Heart left ventricle (tissue), 13 donors: ENCODE data around the gene TIMM29.

Experiments
- CTCF ChIP-seq, 12 donors: fragments of 200-600 bp; sonication (generic) in 4 of 12; IDR thresholded peaks; one replicate each; pipeline versions ENCODE4 v1.5.0 to v1.8.0; 2018 to 2022; ENCODE audit warnings: antibody characterized with exemption in 12 of 12, mild to moderate bottlenecking in 5 of 12
- POLR2A ChIP-seq, 2 donors: fragments of 450-650 bp; IDR thresholded peaks; one replicate each; pipeline ENCODE4 v1.6.1; 2017; ENCODE audit warnings: antibody characterized with exemption in 2 of 2, mild to moderate bottlenecking in 2 of 2, moderate library complexity in 2 of 2
- donor health status: ischemic (EF 13 %, LVEDD 7.1; RV severe dilation, severe dysfunction).
- donor health status: DM: no; HTN: yes; CAD: no.
- donor health status: DM: no; HTN: no; CAD: no.
- donor health status: ischemic (EF 25% LVEDD 6.9; RV normal size, moderate dysfunction).
- donor health status: ischemic (EF 25% LVEDD 5.7; RV mildly dilated, moderate dysfunction).
- donor health status: ischemic (EF 35%, LVEDD 5.7; RV mildly dilated, moderate dysfunction).
- donor health status: nonischemic (EF 11% LVEDD 7.7; RV severe dilation, severe dysfunction).
- donor health status: DM: yes; HTN: yes; CAD: no.
- donor health status: PGD.
- donor health status: ischemic (EF 29% LVEDD 5.4; RV normal size, mild dysfunction).
- donor health status: nonischemic (EF 23%, LVEDD 6.1; RV moderate dilation, normal function).

GRCh38 chr19:10968527-10969135, 40.0 kb downstream of the TIMM29 start:
- TF ChIP-seq CTCF (IDR thresholded peaks at IDR 0.05) (no peak), POLR2A (IDR thresholded peaks at IDR 0.05) (no peak)
